GM20000 (cell line): Measurements from ENCODE around the gene DEK.

Experiments used
- DNase-seq: peaks from one replicate; pipeline ENCODE4 v3.0.0; 2012; ENCODE audit warnings: low spot score
- CTCF ChIP-seq: IDR thresholded peaks from 2 replicates; pipeline ENCODE4 v1.5.1; 2012; ENCODE audit warnings: mild to moderate bottlenecking, control low read depth; ENCODE audit errors: extremely low read depth, missing control alignments

The DEK gene

GRCh38 chr6:18293076-18293904, 29.0 kb upstream of the DEK start:
- no peak for DNase-seq
- no peak for TF ChIP-seq CTCF

GRCh38 chr6:18289283-18289682, 25.0 kb upstream of the DEK start:
- TF ChIP-seq CTCF: no peak
- no peak for DNase-seq

GRCh38 chr6:18284261-18284660, 19.9 kb upstream of the DEK start:
- TF ChIP-seq CTCF: no peak
- no peak for DNase-seq

DNA sequence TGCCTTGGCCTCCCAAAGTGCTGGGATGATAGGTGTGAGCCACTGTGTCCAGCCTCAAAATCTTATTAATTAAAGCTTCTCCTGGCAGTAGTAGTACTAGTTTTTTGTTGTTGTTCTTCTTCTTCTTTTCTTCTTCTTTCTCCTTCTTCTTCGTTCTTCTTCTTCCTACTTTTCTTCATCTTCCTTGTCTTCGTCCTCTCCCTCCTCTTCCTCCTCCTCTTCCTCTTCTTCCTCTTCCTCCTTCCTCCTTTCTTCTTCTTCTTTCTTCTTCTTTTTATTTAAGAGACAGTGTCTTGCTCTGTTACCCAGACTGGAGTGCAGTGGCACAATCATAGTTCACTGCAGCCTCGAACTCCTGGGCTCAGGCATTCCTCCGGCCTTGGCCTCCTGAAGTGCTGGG, 17.2 kb upstream of the DEK start:
- no peak for TF ChIP-seq CTCF
- no peak for DNase-seq

GRCh38 chr6:18280084-18280483, 15.8 kb upstream of the DEK start:
- no peak for DNase-seq

GRCh38 chr6:18279422-18279821, 15.1 kb upstream of the DEK start:
- no peak for TF ChIP-seq CTCF
- no peak for DNase-seq

More at GRCh38 chr6:18280084-18280483, 15.8 kb upstream of the DEK start:
- TF ChIP-seq CTCF: no peak

GRCh38 chr6:18277237-18278006, 13.1 kb upstream of the DEK start:
- TF ChIP-seq CTCF: no peak
- no peak for DNase-seq
